Hematopoietic multipotent progenitor cell treated with erythropoietin and hydrocortisone succinate and interleukin-3 and kit ligand, for 15 days (in vitro differentiated cells): Measurements from ENCODE around the gene FAM186B.

Source experiments
- DNase-seq: peaks from one replicate; pipeline ENCODE4 v3.0.0-alpha.2; 2015; ENCODE audit warnings: low spot score

Gene FAM186B

DNA sequence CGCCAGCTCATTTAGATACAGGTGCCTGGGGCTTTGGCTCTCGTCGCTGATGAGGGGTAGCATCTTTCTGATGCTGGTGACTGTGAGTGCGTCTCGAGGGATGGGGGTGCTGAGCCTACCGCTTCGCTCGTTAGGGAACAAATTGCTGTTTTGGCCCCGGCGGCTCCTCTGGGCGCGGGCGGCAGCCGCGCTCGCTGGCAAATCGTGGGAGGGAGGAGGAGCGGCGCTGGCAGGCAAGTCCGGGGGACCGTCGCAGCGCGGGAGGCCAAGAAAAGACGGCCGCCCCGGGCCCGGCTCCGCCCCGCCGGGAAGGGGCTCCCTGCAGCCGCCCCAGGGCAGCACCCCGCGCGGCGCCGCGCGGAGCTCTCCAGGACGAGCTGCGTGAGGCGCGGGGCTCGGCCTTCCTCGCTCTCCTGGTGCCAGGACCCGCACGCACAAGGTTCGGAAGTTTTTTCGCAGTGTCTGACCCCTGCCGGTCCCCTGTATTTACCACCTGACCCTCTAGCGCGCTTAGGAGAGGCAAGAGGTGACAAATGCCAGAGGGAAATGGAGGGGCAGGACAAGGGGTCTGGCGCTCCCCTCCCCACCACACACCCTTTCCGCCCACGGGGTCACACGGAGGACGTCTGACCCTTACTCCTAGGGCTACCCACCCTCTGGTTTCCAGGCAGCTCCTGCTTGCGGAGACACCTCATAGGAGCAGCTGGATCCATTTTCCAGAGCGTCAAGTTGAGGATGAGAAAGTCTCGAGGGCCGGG lies 67.5 kb downstream of the FAM186B start:
- DNase-seq: no peak
